Smooth muscle cell (in vitro differentiated cells): ENCODE results near the gene KRT76. TPM values are rescaled to one million over a fixed set of nuclear protein-coding genes. Genes with fewer than 3 reads are reported as not detected.

Source experiments
- DNase-seq: peaks from one replicate; lab custom pipeline; 2025; ENCODE audit not compliant: unreplicated experiment; lab: John Stamatoyannopoulos, UW
- H2AFZ ChIP-seq: fragments of 200-600 bp; sonication (generic); 2 replicates; pipeline ENCODE4 v1.6.0; 2016; ENCODE audit warnings: antibody characterized with exemption, low read depth, mild to moderate bottlenecking
- H3F3A ChIP-seq: fragments of 200-600 bp; sonication (generic); 2 replicates; pipeline ENCODE4 v1.6.0; 2017; ENCODE audit warnings: antibody characterized with exemption, low read depth
- H3K27ac ChIP-seq: fragments of 200-600 bp; sonication (generic); 2 replicates; pipeline ENCODE4 v1.5.1; 2016; ENCODE audit warnings: low read depth, mild to moderate bottlenecking
- H3K27me3 ChIP-seq: fragments of 200-600 bp; sonication (generic); 2 replicates; pipeline ENCODE4 v1.6.1; 2016; ENCODE audit warnings: low read depth, mild to moderate bottlenecking
- H3K36me3 ChIP-seq: fragments of 200-600 bp; sonication (generic); 2 replicates; pipeline ENCODE4 v1.5.1; 2016; ENCODE audit warnings: low read depth
- H3K4me1 ChIP-seq: fragments of 200-600 bp; sonication (generic); 2 replicates; pipeline ENCODE4 v1.5.1; 2016; ENCODE audit warnings: low read depth
- H3K4me2 ChIP-seq: fragments of 200-600 bp; sonication (generic); 2 replicates; pipeline ENCODE4 v1.6.0; 2016; ENCODE audit warnings: mild to moderate bottlenecking
- H3K4me3 ChIP-seq: fragments of 200-600 bp; sonication (generic); 2 replicates; pipeline ENCODE4 v1.5.1; 2016; ENCODE audit warnings: mild to moderate bottlenecking
- H3K79me2 ChIP-seq: fragments of 200-600 bp; sonication (generic); 2 replicates; pipeline ENCODE4 v1.6.0; 2016; ENCODE audit warnings: low read depth, mild to moderate bottlenecking
- H3K9ac ChIP-seq: fragments of 200-600 bp; sonication (generic); 2 replicates; pipeline ENCODE4 v1.6.0; 2016; ENCODE audit warnings: low read depth
- H3K9me3 ChIP-seq: fragments of 200-600 bp; sonication (generic); replicated peaks from 2 replicates; pipeline ENCODE4 v1.5.1; 2016; ENCODE audit warnings: low read depth
- H4K20me1 ChIP-seq: fragments of 200-600 bp; sonication (generic); 2 replicates; pipeline ENCODE4 v1.6.0; 2016; ENCODE audit warnings: low read depth
- WGBS: methylation state at CpG from one replicate; pipeline ENCODE4 v1.1.7; 2016; ENCODE audit warnings: low lambda C conversion rate; 5-methylcytosine and 5-hydroxymethylcytosine counted together
- polyA plus RNA-seq: library from polyadenylated mRNA; unstranded; fragments of >200 nt; fragmentation: Nextera tagmentation; extraction: Ambion mirVana; gene quantifications from 2 replicates; pipeline ENCODE4 v1.2.1, GENCODE V29; 2016
- total RNA-seq: library from RNA; depleted of rRNA; stranded (reverse); fragments of >200 nt; gene quantifications from 2 replicates; pipeline ENCODE4 v1.2.3, GENCODE V29; 2014
- TF ChIP-seq, protein P1 (sequence below): fragments of 200-600 bp; sonication (generic); IDR thresholded peaks from 2 replicates; pipeline ENCODE4 v1.5.1; 2017; ENCODE audit warnings: borderline replicate concordance, mild to moderate bottlenecking, antibody characterized with exemption; ENCODE audit not compliant: insufficient read depth, poor library complexity, severe bottlenecking

KRT76 gene
- total and polyA plus RNA-seq, 2 experiments from 2014 or later: not detected

DNA sequence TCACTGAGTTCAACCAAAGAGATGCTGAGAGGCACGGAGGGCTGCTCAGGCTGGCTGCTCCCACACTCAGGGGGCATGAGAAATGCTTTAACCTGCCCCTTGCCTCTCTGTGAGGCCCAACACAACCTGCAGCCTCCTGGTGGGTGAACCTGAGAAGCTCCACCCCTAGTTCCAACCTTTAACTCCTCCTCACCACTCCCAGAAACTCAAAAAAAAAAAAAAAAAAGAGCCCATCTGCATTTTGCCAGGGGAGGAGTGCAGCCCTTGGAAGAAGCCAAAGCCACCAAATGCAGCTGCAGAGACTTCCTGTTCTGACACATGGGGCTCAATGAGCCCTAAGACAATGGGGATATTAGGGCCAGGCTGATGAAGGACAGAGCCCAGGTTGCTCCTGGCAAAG lies 27.9 kb upstream of the KRT76 start:
- Histone ChIP-seq H2AFZ (no peak overlapping the region), H3K4me2 (no peak overlapping the region), H3K36me3 (no peaks in the 10 kb centered on the region), H3K4me1 (no peaks in the 10 kb centered on the region), H3K4me3 (no peak overlapping the region), H3K79me2 (no peaks in the 10 kb centered on the region), H3K9ac (no peak overlapping the region), H4K20me1 (no peaks in the 10 kb centered on the region), H3F3A (no peaks in the 10 kb centered on the region), H3K27ac (no peak overlapping the region), H3K9me3 (no peaks in the 10 kb centered on the region), H3K27me3 (peaks cover 18% of the 10 kb centered on the region)
- TF ChIP-seq, protein P1, sequence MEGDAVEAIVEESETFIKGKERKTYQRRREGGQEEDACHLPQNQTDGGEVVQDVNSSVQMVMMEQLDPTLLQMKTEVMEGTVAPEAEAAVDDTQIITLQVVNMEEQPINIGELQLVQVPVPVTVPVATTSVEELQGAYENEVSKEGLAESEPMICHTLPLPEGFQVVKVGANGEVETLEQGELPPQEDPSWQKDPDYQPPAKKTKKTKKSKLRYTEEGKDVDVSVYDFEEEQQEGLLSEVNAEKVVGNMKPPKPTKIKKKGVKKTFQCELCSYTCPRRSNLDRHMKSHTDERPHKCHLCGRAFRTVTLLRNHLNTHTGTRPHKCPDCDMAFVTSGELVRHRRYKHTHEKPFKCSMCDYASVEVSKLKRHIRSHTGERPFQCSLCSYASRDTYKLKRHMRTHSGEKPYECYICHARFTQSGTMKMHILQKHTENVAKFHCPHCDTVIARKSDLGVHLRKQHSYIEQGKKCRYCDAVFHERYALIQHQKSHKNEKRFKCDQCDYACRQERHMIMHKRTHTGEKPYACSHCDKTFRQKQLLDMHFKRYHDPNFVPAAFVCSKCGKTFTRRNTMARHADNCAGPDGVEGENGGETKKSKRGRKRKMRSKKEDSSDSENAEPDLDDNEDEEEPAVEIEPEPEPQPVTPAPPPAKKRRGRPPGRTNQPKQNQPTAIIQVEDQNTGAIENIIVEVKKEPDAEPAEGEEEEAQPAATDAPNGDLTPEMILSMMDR: no peak
- DNase-seq: no peak
- 6% methylated on average over 1 of the region's 1 CpG for WGBS

DNA sequence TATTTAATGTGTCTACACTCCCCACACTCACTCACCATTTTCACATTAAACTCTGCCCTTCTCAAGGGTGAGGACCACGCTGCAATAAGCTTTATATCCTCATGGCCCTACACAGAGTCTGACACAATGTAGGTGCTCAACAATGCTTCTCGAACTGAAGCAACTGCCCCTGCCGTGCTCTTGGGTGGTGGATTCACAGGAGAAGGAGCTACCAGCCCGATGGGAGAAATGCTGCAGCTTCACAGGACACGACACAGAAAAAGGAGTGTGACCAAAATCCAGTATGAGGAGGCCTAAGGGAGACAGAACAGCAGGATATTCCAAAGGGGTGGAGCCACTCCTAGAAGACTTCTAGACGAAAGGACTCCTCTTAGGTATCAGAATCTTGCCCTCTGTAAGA lies 25.3 kb upstream of the KRT76 start:
- DNase-seq: no peak
- Histone ChIP-seq H3K79me2 (no peaks in the 10 kb centered on the region), H3K9me3 (no peaks in the 10 kb centered on the region), H3K27me3 (no peaks in the 10 kb centered on the region), H4K20me1 (no peaks in the 10 kb centered on the region), H3K9ac (no peak overlapping the region), H3K4me3 (no peak overlapping the region), H3K36me3 (no peaks in the 10 kb centered on the region), H3K27ac (no peak overlapping the region), H2AFZ (no peak overlapping the region), H3K4me1 (no peaks in the 10 kb centered on the region), H3K4me2 (no peak overlapping the region), H3F3A (no peaks in the 10 kb centered on the region)
- TF ChIP-seq, protein P1: no peak
- 72% methylated on average over 6 of the region's 6 CpGs for WGBS

DNA sequence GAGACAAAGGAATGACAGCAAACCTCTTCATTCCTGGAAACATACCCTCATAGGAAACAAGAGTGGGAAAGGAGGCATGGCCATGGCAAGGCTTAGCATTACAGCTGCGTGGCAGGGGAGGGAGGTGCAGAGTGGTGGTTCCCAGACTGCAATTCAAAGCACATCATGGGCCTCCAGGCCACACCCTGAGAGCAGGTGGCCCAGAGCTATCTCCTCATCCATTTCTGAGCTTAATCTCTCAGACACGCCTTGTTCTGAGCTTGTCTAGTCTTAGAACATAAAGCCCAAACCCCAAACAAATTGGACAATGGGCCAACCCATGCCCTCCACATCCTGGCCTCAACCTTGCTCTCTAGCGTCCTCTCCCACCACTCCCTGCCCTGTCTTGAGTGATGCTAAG lies 24.6 kb upstream of the KRT76 start:
- Histone ChIP-seq H3K4me3 (no peak overlapping the region), H3K4me1 (no peaks in the 10 kb centered on the region), H3K4me2 (no peak overlapping the region), H3K27ac (no peak overlapping the region), H4K20me1 (no peaks in the 10 kb centered on the region), H3F3A (no peaks in the 10 kb centered on the region), H3K36me3 (no peaks in the 10 kb centered on the region), H3K9me3 (no peaks in the 10 kb centered on the region), H3K9ac (no peak overlapping the region), H3K27me3 (no peaks in the 10 kb centered on the region), H3K79me2 (no peaks in the 10 kb centered on the region), H2AFZ (no peak overlapping the region)
- WGBS: 85% methylated on average over 3 of the region's 3 CpGs
- no peak for DNase-seq
- TF ChIP-seq, protein P1: no peak

DNA sequence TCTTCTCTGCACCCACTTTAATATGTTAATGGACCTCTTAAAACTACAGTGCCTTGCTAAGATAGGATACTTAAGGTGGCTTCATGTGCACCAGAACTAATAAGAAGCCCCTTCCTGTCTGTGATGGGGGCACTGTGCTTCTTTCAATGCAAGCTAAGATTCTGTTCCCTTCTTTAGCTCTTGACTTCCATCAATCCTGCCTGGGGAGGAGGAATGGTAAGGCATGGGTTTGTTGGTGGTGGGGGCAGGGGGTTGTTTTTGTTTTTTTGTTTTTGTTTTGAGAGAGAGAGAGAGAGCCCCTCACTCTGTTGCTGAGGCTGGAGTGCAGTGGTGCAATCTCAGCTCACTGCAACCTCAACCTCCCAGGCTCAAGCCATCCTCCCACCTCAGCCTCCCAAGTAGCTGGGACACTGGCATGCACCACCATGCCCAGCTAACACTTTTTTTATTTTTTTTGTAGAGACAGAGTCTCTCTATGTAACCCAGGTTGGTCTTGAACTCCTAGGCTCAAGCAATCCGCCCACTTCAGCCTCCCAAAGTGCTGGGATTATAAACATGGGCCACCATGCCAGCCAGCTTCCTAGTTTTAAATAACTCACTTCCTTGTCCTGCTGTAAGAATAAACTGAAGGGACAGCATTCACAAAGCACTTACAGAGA lies 23.2 kb upstream of the KRT76 start:
- TF ChIP-seq, protein P1: no peak
- no peak overlapping the region for H3K4me3 ChIP-seq
- no peak overlapping the region for H3K27ac ChIP-seq
- no peaks in the 10 kb centered on the region for H3K36me3 ChIP-seq
- H4K20me1 ChIP-seq: no peaks in the 10 kb centered on the region
- DNase-seq: no peak
- no peaks in the 10 kb centered on the region for H3K9me3 ChIP-seq
- no peaks in the 10 kb centered on the region for H3K27me3 ChIP-seq
- H3K4me2 ChIP-seq: no peak overlapping the region
- H2AFZ ChIP-seq: no peak overlapping the region
- H3K9ac ChIP-seq: no peak overlapping the region
- H3K4me1 ChIP-seq: no peaks in the 10 kb centered on the region
- H3F3A ChIP-seq: no peaks in the 10 kb centered on the region
- no peaks in the 10 kb centered on the region for H3K79me2 ChIP-seq
- 85% methylated on average over 1 of the region's 1 CpG for WGBS
